GM18519 (cell line): ENCODE measurements around the gene FAM184B.

Experiments
- ATAC-seq: cut with Tn5 transposase; IDR thresholded peaks from one replicate; pipeline ENCODE4 v1.9.1; 2021; ENCODE audit warnings: mild to moderate bottlenecking, moderate library complexity; ENCODE audit not compliant: unreplicated experiment, low FRiP score

Gene FAM184B

DNA sequence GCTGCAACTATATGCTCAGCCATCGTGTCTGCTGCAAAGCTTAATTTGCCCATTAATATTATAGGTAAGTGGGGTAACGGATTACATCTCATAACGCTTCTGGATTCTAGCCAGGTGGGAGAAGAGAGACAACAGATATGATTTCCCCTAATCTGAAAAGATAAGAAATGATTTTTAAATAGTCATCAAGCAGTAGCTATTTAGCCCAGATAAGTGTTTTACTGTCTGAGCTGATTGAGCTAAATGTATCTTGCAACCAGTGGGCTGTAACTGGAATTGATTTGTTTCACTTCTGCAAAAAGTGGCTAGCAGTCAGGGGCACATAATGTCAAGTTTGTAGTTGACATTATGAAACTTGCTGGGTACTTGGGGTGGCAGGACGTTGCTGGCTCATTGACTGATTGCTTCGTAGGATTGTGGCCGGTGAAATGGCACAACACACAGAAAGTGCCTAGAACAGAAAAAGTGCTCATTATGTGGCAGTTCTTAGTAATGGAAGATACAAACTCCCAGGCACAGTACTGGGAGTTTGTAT is 185.9 kb downstream of the FAM184B start:
- ATAC-seq: peak; percentile 87

DNA sequence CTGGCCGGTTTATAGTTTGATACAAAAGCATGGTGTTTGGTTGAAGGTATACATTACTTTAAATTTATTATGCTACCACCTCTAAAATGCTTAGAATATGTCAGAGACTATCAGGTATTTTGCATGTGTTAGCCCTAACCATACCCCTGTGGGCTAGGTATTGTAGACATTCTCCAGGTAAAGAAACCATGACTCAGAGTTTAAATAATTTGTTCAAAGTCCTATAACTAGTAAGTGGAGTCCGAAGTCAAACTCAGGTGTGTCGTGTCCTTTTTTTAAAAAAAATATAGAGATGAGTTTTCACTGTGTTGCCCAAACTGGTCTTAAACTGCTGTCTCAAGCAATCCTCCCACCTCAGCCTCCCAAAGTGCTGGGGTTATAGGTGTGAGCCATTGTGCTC is 192.1 kb downstream of the FAM184B start:
- no peak for ATAC-seq

- ATAC-seq: no peak
Observed at GRCh38 chr4:17587094-17587822, 194.2 kb downstream of the FAM184B start.

DNA sequence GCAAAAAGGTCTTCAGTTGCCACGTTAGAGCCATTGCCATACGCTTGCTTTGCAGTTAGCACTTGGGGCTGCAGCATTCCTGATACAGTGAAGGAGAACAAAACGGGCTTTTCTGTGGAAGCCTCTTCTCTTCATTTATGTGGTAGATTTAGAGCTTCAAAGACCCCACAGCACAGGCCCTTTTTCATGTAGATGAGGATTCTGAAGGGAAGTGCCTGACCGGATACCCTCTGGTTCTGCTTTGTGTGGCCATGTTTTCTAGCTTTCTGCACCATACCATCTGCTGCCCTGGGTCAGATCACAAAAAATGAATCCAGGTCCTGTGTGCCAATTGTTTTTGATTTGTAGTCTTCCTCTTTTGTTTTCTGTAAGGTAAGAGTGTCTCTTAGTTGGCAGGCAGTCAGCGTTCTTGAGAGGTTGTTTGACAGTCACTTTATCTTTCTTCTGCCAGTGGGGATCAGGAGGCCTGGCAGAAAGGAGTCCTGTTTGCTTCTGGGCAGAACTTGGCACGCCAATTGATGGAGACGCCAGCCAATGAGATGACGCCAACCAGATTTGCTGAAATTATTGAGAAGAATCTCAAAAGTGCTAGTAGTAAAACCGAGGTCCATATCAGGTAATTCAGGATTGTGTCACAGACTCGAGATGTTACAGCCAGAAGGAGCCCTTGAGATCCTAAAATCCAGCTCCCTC is 196.8 kb downstream of the FAM184B start:
- no peak for ATAC-seq

GRCh38 chr4:17583941-17584340 is 197.5 kb downstream of the FAM184B start:
- no peak for ATAC-seq

DNA sequence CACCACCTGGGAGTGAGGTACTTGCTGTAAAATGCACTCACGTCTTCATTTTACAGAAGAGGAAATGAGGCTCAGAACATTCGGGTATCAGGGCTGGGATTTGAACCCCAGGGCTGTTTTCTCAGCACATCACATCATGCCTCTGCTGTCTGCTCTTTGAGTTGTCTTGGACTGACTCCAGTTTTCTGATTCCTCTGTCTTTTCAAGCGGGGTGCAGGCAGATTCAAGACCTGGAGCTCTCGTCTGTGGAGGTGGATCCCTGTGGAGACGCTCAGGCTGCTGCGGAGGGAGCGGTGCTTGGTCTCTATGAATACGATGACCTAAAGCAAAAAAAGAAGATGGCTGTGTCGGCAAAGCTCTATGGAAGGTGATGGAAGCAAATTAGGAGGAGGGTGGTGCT is 198.1 kb downstream of the FAM184B start:
- no peak for ATAC-seq

DNA sequence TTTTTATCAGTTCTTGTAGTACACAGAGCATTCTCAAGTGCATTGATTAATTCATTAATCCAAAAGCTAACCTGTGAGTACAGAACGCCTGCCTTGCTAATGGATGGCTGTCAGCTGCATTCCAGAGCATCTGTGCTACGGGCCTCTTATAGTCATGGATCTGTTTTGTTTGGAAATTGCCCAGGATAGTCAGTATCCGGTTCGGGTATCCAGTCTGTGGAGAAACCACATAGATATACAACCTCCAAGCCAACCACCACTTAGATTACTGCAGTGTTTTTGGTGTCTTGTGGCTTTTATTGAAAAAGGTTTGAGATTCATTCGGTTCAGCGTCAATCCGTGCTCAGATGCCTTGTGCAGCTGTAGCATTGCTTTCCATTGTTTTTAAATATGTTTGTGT is 200.5 kb downstream of the FAM184B start:
- ATAC-seq: no peak
